Activated CD8-positive, alpha-beta memory T cell treated with anti-CD3 and anti-CD28 coated beads, Interleukin-2, amount 50 U/mL, for 1 hour (primary cell): ENCODE measurements around the gene ZNF121.
A peak's percentile ranks its signal among the peaks of the same experiment; 100 is the strongest.
"Not testable (repeated sequence)": the region's sequence is repeated elsewhere in the genome, so short reads cannot be mapped to it uniquely, and the experiment has no call there.

Source experiments
- DNase-seq: peaks from one replicate; pipeline ENCODE4 v3.0.0-alpha.2; 2020; ENCODE audit errors: extremely low read depth

ZNF121 gene

GRCh38 chr19:9584073-9584833 lies at the start of gene ZNF121:
TSS of gene ZNF121 (minus strand) at chr19:9584504. CDS start at chr19:9568097, 16,407 bp downstream.
- DNase-seq, result peak; percentile 39

GRCh38 chr19:9627856-9628255 lies 43.6 kb upstream of the ZNF121 start:
- no peak for DNase-seq

GRCh38 chr19:9622531-9622930 lies 38.2 kb upstream of the ZNF121 start:
- DNase-seq, result no peak

- peak; percentile 86 for DNase-seq
These were observed 37.1 kb upstream of the ZNF121 start, which contains the start of gene ZNF561 for GRCh38 chr19:9621156-9622037. TSS of gene ZNF561 (minus strand) at chr19:9621232. CDS start at chr19:9619456, 1,776 bp downstream.

GRCh38 chr19:9620842-9621155 lies 36.5 kb upstream of the ZNF121 start:
- no peak for DNase-seq

- no peak for DNase-seq
These were observed 31.5 kb upstream of the ZNF121 start for GRCh38 chr19:9615844-9616243.

GRCh38 chr19:9610484-9611113 lies 26.3 kb upstream of the ZNF121 start:
- no peak for DNase-seq

- DNase-seq, result no peak
These were observed 24.6 kb upstream of the ZNF121 start for GRCh38 chr19:9608912-9609311.

- no peak for DNase-seq
These were observed 12.7 kb upstream of the ZNF121 start for GRCh38 chr19:9597027-9597426.

GRCh38 chr19:9586764-9587163 lies 2.5 kb upstream of the ZNF121 start:
- DNase-seq, result peak; percentile 61

- not testable (repeated sequence) for DNase-seq
These were observed 2.1 kb downstream of the ZNF121 start for GRCh38 chr19:9582081-9582725.

- DNase-seq, result no peak
These were observed 3.6 kb downstream of the ZNF121 start for GRCh38 chr19:9580728-9581127.

- no peak for DNase-seq
These were observed 14.0 kb downstream of the ZNF121 start for GRCh38 chr19:9570255-9570654.

GRCh38 chr19:9566729-9567128 lies 17.6 kb downstream of the ZNF121 start:
- DNase-seq, result no peak

GRCh38 chr19:9565900-9566705 lies 18.2 kb downstream of the ZNF121 start:
- DNase-seq, result no peak

- no peak for DNase-seq
These were observed 31.6 kb downstream of the ZNF121 start for GRCh38 chr19:9552536-9553274.

GRCh38 chr19:9547870-9548269 lies 36.4 kb downstream of the ZNF121 start:
- DNase-seq, result no peak

GRCh38 chr19:9541281-9541680 lies 43.0 kb downstream of the ZNF121 start:
- DNase-seq, result not testable (repeated sequence)

GRCh38 chr19:9539921-9540320 lies 44.4 kb downstream of the ZNF121 start:
- DNase-seq, result not testable (repeated sequence)

GRCh38 chr19:9539201-9539600 lies 45.1 kb downstream of the ZNF121 start:
- not testable (repeated sequence) for DNase-seq
